ENCODE measurements around the gene TRIO.

GRCh38 chr5:14421851-14422250 lies 278.7 kb downstream of the TRIO start:
- TF ChIP-seq CTCF (IDR thresholded peaks at IDR 0.05) = no peak
- no peak for TF ChIP-seq POLR2A (IDR thresholded peaks at IDR 0.05)
